Thyroid gland (tissue), 4 donors: Measurements from ENCODE around the gene ATXN1. TPM values are rescaled to one million over a fixed set of nuclear protein-coding genes. Genes with fewer than 3 reads are reported as not detected.
"Not testable (repeated sequence)": the region's sequence is repeated elsewhere in the genome, so short reads cannot be mapped to it uniquely, and the experiment has no call there.

Experiments
- DNase-seq, 2 donors: peaks; one replicate each; pipeline ENCODE4 v3.0.0-alpha.2; 2019
- H3K27ac ChIP-seq, 3 donors: fragments of 200-600 bp; sonication (generic); 1 replicate in 2 of 3; 2 replicates in 1 of 3; pipeline ENCODE4 v1.5.1; 2016 to 2019; ENCODE audit warnings: mild to moderate bottlenecking in 1 of 3, moderate library complexity in 1 of 3
- H3K27me3 ChIP-seq: fragments of 200-600 bp; sonication (generic); one replicate; pipeline ENCODE4 v1.5.1; 2019
- H3K36me3 ChIP-seq, 2 donors: fragments of 200-600 bp; sonication (generic); one replicate each; pipeline ENCODE4 v1.5.1; 2016 to 2019
- H3K4me1 ChIP-seq, 2 donors: fragments of 200-600 bp; sonication (generic); one replicate each; pipeline ENCODE4 v1.5.1; 2017 to 2019
- H3K4me3 ChIP-seq, 3 donors: fragments of 200-600 bp; sonication (generic); replicated peaks in 1 of 3; 1 replicate in 2 of 3; 2 replicates in 1 of 3; pipeline ENCODE4 v1.5.1; 2016; ENCODE audit warnings: mild to moderate bottlenecking in 1 of 3
- H3K9me3 ChIP-seq: fragments of 200-600 bp; sonication (generic); one replicate; pipeline ENCODE4 v1.5.1; 2017
- POLR2A ChIP-seq, 2 donors: fragments of 450-650 bp; IDR thresholded peaks; one replicate each; pipeline ENCODE4 v1.6.1; 2017; ENCODE audit warnings: antibody characterized with exemption in 2 of 2, mild to moderate bottlenecking in 2 of 2, moderate library complexity in 1 of 2
- WGBS, 2 donors: methylation state at CpG; one replicate each; pipeline ENCODE4 v1.1.5; 2017; 5-methylcytosine and 5-hydroxymethylcytosine counted together
- intact Hi-C: fragments of 100-400 bp; cut with DNase I; formaldehyde crosslinking; loops from one replicate; pipeline ENCODE4 v1.15.1; 2023
- total RNA-seq, 4 donors: library from RNA; depleted of rRNA; stranded (reverse); fragments of >200 nt; gene quantifications; one replicate each; pipeline ENCODE4 v1.2.3, GENCODE V29; 2016
- TF ChIP-seq, protein P1 (sequence below), 6 experiments: fragments of 200-600 bp in 3 of 6; fragments of 450-650 bp in 3 of 6; sonication (generic) in 3 of 6; IDR thresholded peaks; one replicate each; pipeline ENCODE4 v1.5.1; 2016 to 2019; ENCODE audit warnings: antibody characterized with exemption in 6 of 6, mild to moderate bottlenecking in 2 of 6, inconsistent platforms in 1 of 6, moderate library complexity in 1 of 6

The ATXN1 gene
- total RNA-seq, 4 donors from 2014 or later = 62.1 to 88.1 (median 83.0) TPM

- peaks cover 12 to 14% of the 10 kb centered on the region in 2 donors for H3K4me1 ChIP-seq
- H3K9me3 ChIP-seq = no peaks in the 10 kb centered on the region
- H3K27ac ChIP-seq = no peak overlapping the region
- intact Hi-C loops = no loop called here
- H3K27me3 ChIP-seq = no peaks in the 10 kb centered on the region
- H3K36me3 ChIP-seq = no peaks in the 10 kb centered on the region
- no peak for DNase-seq
- no peak overlapping the region for H3K4me3 ChIP-seq
- WGBS, 2 donors = 97% methylated on average over 1 of the region's 1 CpG
- TF ChIP-seq, protein P1, sequence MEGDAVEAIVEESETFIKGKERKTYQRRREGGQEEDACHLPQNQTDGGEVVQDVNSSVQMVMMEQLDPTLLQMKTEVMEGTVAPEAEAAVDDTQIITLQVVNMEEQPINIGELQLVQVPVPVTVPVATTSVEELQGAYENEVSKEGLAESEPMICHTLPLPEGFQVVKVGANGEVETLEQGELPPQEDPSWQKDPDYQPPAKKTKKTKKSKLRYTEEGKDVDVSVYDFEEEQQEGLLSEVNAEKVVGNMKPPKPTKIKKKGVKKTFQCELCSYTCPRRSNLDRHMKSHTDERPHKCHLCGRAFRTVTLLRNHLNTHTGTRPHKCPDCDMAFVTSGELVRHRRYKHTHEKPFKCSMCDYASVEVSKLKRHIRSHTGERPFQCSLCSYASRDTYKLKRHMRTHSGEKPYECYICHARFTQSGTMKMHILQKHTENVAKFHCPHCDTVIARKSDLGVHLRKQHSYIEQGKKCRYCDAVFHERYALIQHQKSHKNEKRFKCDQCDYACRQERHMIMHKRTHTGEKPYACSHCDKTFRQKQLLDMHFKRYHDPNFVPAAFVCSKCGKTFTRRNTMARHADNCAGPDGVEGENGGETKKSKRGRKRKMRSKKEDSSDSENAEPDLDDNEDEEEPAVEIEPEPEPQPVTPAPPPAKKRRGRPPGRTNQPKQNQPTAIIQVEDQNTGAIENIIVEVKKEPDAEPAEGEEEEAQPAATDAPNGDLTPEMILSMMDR (IDR thresholded peaks at IDR 0.05) = no peak
- TF ChIP-seq POLR2A (IDR thresholded peaks at IDR 0.05) = no peak
Observed at GRCh38 chr6:16388488-16388887, 372.8 kb downstream of the ATXN1 start.

DNA sequence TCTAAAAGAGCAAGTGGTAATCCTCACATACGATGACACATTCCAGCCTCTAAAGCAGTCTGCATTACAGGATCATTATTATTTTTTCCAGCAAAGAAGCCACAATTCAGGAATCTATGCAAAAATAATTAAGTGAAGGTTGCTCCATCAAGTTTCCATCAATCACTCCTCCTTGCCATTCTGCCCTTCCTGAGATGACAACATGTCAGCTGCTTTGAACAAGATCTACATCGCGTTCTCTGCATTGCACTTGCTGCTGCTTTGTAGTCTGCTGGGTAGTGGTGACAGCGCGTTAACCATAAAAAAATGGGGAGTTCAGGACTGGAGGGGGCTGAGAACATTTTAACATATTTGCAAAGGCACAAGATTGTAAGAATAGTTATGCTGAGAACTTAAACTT lies 375.2 kb downstream of the ATXN1 start:
- peaks cover under 1 to 1% of the 10 kb centered on the region in 2 donors for H3K4me1 ChIP-seq
- WGBS, 2 donors = 95 to 98% methylated on average over 5 of the region's 5 CpGs
- H3K9me3 ChIP-seq = no peaks in the 10 kb centered on the region
- intact Hi-C loops = no loop called here
- no peak overlapping the region for H3K4me3 ChIP-seq
- H3K36me3 ChIP-seq = no peaks in the 10 kb centered on the region
- no peak overlapping the region for H3K27ac ChIP-seq
- H3K27me3 ChIP-seq = no peaks in the 10 kb centered on the region
- no peak for DNase-seq
- no peak for TF ChIP-seq POLR2A (IDR thresholded peaks at IDR 0.05)
- TF ChIP-seq, protein P1 (IDR thresholded peaks at IDR 0.05) = no peak

DNA sequence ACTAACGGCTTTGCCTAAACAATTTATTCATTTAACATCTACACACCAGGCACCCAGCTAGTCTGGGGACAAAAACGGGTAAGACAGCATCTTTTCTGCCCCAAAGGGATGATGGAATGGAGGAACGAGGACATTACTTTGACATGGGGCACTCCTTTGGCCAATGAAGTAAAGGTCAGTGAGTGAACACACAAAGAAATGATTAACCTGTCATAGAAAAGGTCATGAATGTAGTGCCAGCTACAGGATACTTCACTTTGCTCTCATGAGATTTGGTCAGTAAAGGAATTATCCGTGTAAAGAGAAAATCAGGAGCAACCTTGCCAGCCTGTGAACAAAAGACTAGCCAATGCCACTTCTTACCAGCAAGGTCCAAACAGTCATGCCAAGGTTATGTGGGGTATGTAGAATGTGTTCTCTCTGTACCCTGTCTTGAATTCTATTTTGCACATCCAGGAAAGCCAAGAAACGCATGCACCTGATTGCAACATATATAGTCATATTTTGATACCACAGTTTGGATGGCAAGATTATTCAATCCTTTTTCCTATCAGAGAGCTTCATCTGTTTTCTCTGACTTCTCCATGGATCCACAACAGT lies 377.6 kb downstream of the ATXN1 start:
- TF ChIP-seq, protein P1 (IDR thresholded peaks at IDR 0.05) = no peak
- TF ChIP-seq POLR2A (IDR thresholded peaks at IDR 0.05) = no peak
- no peaks in the 10 kb centered on the region for H3K27me3 ChIP-seq
- H3K4me1 ChIP-seq = peaks cover 0 to 7% of the 10 kb centered on the region in 2 donors
- H3K36me3 ChIP-seq = no peaks in the 10 kb centered on the region
- no peak overlapping the region for H3K4me3 ChIP-seq
- intact Hi-C loops = no loop called here
- H3K27ac ChIP-seq = no peak overlapping the region
- no peaks in the 10 kb centered on the region for H3K9me3 ChIP-seq
- WGBS, 2 donors = 92 to 93% methylated on average over 5 of the region's 5 CpGs
- no peak for DNase-seq

GRCh38 chr6:16381968-16382367 lies 379.3 kb downstream of the ATXN1 start:
- WGBS, 2 donors = 97 to 98% methylated on average over 3 of the region's 3 CpGs

GRCh38 chr6:16380220-16380809 lies 380.9 kb downstream of the ATXN1 start:
- DNase-seq = peak; percentile 21
- 55 to 58% methylated on average over 5 of the region's 5 CpGs for WGBS, 2 donors
- TF ChIP-seq POLR2A (IDR thresholded peaks at IDR 0.05) = no peak
- TF ChIP-seq, protein P1 (IDR thresholded peaks at IDR 0.05) = no peak
- intact Hi-C loops = no loop called here
- Histone ChIP-seq H3K9me3 (no peaks in the 10 kb centered on the region), H3K4me1 (peaks cover 0 to 7% of the 10 kb centered on the region in 2 donors), H3K4me3 (no peak overlapping the region), H3K27me3 (no peaks in the 10 kb centered on the region), H3K36me3 (no peaks in the 10 kb centered on the region), H3K27ac (no peak overlapping the region)

More at GRCh38 chr6:16381968-16382367, 379.3 kb downstream of the ATXN1 start:
- intact Hi-C loops, H3K4me3 ChIP-seq, H3K9me3 ChIP-seq, DNase-seq, H3K4me1 ChIP-seq, H3K27me3 ChIP-seq, H3K27ac ChIP-seq, H3K36me3 ChIP-seq: not testable (repeated sequence)

GRCh38 chr6:16378360-16378759 lies 382.9 kb downstream of the ATXN1 start:
- 95 to 98% methylated on average over 4 of the region's 4 CpGs for WGBS, 2 donors

More at GRCh38 chr6:16378360-16378759, 382.9 kb downstream of the ATXN1 start:
- H3K4me3 ChIP-seq, H3K36me3 ChIP-seq, H3K27me3 ChIP-seq, H3K27ac ChIP-seq, H3K4me1 ChIP-seq, DNase-seq, H3K9me3 ChIP-seq, intact Hi-C loops: not testable (repeated sequence)
